IMR-90 (cell line): ENCODE measurements around the gene SLC39A11. TPM values are rescaled to one million over a fixed set of nuclear protein-coding genes. Genes with fewer than 3 reads are reported as not detected.

Source experiments
- ATAC-seq: fragments of 200-7000 bp; cut with Tn5 transposase; 2 replicates; pipeline ENCODE4 v1.9.1; 2020; ENCODE audit warnings: low read depth, mild to moderate bottlenecking, moderate library complexity
- BruUV-seq: library from RNA; stranded (reverse); fragments of 400-500 nt; replicated peaks from 2 replicates; lab custom pipeline; 2021; lab: Mats Ljungman, UMichigan
- CTCF ChIA-PET: fragments of 300-600 bp; formaldehyde crosslinking; extraction: SDS; loops from one replicate; lab custom pipeline; 2021; ENCODE audit warnings: antibody characterized with exemption; lab: Yijun Ruan, JAX
- POLR2A ChIA-PET: fragments of 300-600 bp; sonication (Branson Sonifier 250); formaldehyde crosslinking; loops from one replicate; lab custom pipeline; 2022; ENCODE audit warnings: antibody characterized with exemption; ENCODE audit not compliant: unreplicated experiment; lab: Charles Lee
- DNase-seq: peaks from one replicate; pipeline ENCODE4 v3.0.0; 2013
- H2AFZ ChIP-seq: replicated peaks from 2 replicates; pipeline ENCODE3; 2013; ENCODE audit warnings: low read length, mild to moderate bottlenecking; ENCODE audit not compliant: poor library complexity
- H2AK5ac ChIP-seq: 2 replicates; pipeline ENCODE4 v1.6.1; 2013; ENCODE audit warnings: low read depth, low read length, inconsistent platforms
- H2AK9ac ChIP-seq: replicated peaks from 2 replicates; pipeline ENCODE3; 2013; ENCODE audit warnings: mild to moderate bottlenecking, low read depth, low read length, moderate library complexity; ENCODE audit not compliant: poor library complexity
- H2BK120ac ChIP-seq: 2 replicates; pipeline ENCODE4 v1.6.1; 2013; ENCODE audit warnings: low read depth, low read length, inconsistent platforms
- H2BK15ac ChIP-seq: 3 replicates; pipeline ENCODE4 v1.6.1; 2013; ENCODE audit warnings: low read depth, low read length, inconsistent platforms
- H2BK20ac ChIP-seq: 2 replicates; pipeline ENCODE4 v1.6.1; 2013; ENCODE audit warnings: low read depth, mild to moderate bottlenecking, inconsistent platforms, low read length, moderate library complexity
- H2BK5ac ChIP-seq: 2 replicates; pipeline ENCODE4 v1.6.1; 2013; ENCODE audit warnings: mild to moderate bottlenecking, low read depth, low read length, inconsistent platforms; ENCODE audit not compliant: poor library complexity, severe bottlenecking
- H3K14ac ChIP-seq: replicated peaks from 2 replicates; pipeline ENCODE4 v1.6.1; 2013; ENCODE audit warnings: low read depth, low read length, inconsistent platforms
- H3K18ac ChIP-seq: 2 replicates; pipeline ENCODE4 v1.6.1; 2013; ENCODE audit warnings: low read depth, low read length, control low read depth
- H3K23ac ChIP-seq: 2 replicates; pipeline ENCODE4 v1.6.1; 2013; ENCODE audit warnings: low read depth, low read length, inconsistent platforms
- H3K27ac ChIP-seq: 2 replicates; pipeline ENCODE4 v1.5.1; 2013; ENCODE audit warnings: mild to moderate bottlenecking, control low read depth, low read length; ENCODE audit not compliant: insufficient read depth
- H3K27me3 ChIP-seq: 2 replicates; pipeline ENCODE4 v1.6.1; 2013; ENCODE audit warnings: low read length; ENCODE audit not compliant: control insufficient read depth, insufficient read depth
- H3K36me3 ChIP-seq: 2 replicates; pipeline ENCODE4 v1.6.1; 2013; ENCODE audit warnings: low read length, mixed read lengths; ENCODE audit not compliant: control insufficient read depth, insufficient read depth
- H3K4ac ChIP-seq: 2 replicates; pipeline ENCODE4 v1.6.1; 2013; ENCODE audit warnings: low read depth, low read length, inconsistent platforms
- H3K4me1 ChIP-seq: 2 replicates; pipeline ENCODE4 v1.6.1; 2013; ENCODE audit warnings: low read length, mixed read lengths; ENCODE audit not compliant: control insufficient read depth, insufficient read depth
- H3K4me2 ChIP-seq: 2 replicates; pipeline ENCODE4 v1.6.1; 2013; ENCODE audit warnings: low read depth, mild to moderate bottlenecking, control low read depth, low read length, moderate library complexity
- H3K4me3 ChIP-seq: 2 replicates; pipeline ENCODE4 v1.5.1; 2013; ENCODE audit warnings: low read depth, mild to moderate bottlenecking, control low read depth, low read length, moderate library complexity; ENCODE audit not compliant: insufficient read depth
- H3K56ac ChIP-seq: 2 replicates; pipeline ENCODE4 v1.6.1; 2013; ENCODE audit warnings: low read length, inconsistent platforms; ENCODE audit not compliant: insufficient read depth; ENCODE audit errors: extremely low read depth
- H3K79me1 ChIP-seq, 2 experiments: 2 replicates each; pipeline ENCODE4 v1.6.1; 2013; ENCODE audit warnings: low read length in 2 of 2, inconsistent platforms in 1 of 2, low read depth in 1 of 2
- H3K9ac ChIP-seq: 2 replicates; pipeline ENCODE4 v1.6.1; 2013; ENCODE audit warnings: low read depth, low read length, control low read depth
- H3K9me1 ChIP-seq: 2 replicates; pipeline ENCODE4 v1.6.1; 2013; ENCODE audit warnings: low read length, inconsistent platforms; ENCODE audit not compliant: insufficient read depth
- H3K9me3 ChIP-seq: 2 replicates; pipeline ENCODE4 v1.6.1; 2013; ENCODE audit warnings: low read length; ENCODE audit not compliant: control insufficient read depth, insufficient read depth
- H4K20me1 ChIP-seq: 2 replicates; pipeline ENCODE4 v1.6.1; 2013; ENCODE audit warnings: low read length, inconsistent platforms; ENCODE audit not compliant: insufficient read depth
- H4K5ac ChIP-seq: 2 replicates; pipeline ENCODE4 v1.6.1; 2013; ENCODE audit warnings: mild to moderate bottlenecking, low read depth, low read length, control low read depth
- H4K8ac ChIP-seq, 2 experiments: 2 replicates each; pipeline ENCODE4 v1.6.1; 2013; ENCODE audit warnings: low read depth in 2 of 2, low read length in 2 of 2, control low read depth in 1 of 2, inconsistent platforms in 1 of 2
- H4K91ac ChIP-seq: 2 replicates; pipeline ENCODE4 v1.6.1; 2013; ENCODE audit warnings: low read depth, low read length, inconsistent platforms; ENCODE audit not compliant: insufficient read depth
- CTCF ChIP-seq: conservative IDR thresholded peaks from 2 replicates; pipeline ENCODE4 v1.5.1; 2012; ENCODE audit warnings: mild to moderate bottlenecking, low read depth, low read length, improper control_type of control experiment
- MAFK ChIP-seq: IDR thresholded peaks from 2 replicates; pipeline ENCODE4 v1.6.1; 2012; ENCODE audit warnings: low read depth, low read length, improper control_type of control experiment
- WGBS, 2 experiments: methylation state at CpG; one replicate each; pipeline versions ENCODE4 v1.1.5 to v1.1.7; 2013; ENCODE audit warnings: missing lambda C conversion rate in 2 of 2; ENCODE audit not compliant: insufficient read length in 1 of 2; ENCODE audit errors: extremely low coverage in 2 of 2; 5-methylcytosine and 5-hydroxymethylcytosine counted together
- dilution Hi-C: fragments of 300-500 bp; cut with HindIII; formaldehyde crosslinking; loops from one replicate; pipeline ENCODE4 v1.14.3; 2018; ENCODE audit warnings: low sequenced_read_pairs; ENCODE audit not compliant: unreplicated experiment
- in situ Hi-C: fragments of 300-500 bp; cut with MboI; formaldehyde crosslinking; loops from 3 replicates; pipeline ENCODE4 v1.14.3; 2019; ENCODE audit warnings: low sequenced_read_pairs, inconsistent platforms, mixed read lengths
- intact Hi-C: fragments of 100-400 bp; cut with micrococcal nuclease; formaldehyde crosslinking; loops from 2 replicates; pipeline ENCODE4 v1.10.0; 2022
- polyA plus RNA-seq, 3 experiments: library from polyadenylated mRNA; depleted of rRNA; stranded (reverse); fragments of >200 nt; gene quantifications; 2 replicates each; pipeline ENCODE4 v1.2.3, GENCODE V29; 2012; ENCODE audit warnings: low replicate concordance in 1 of 3
- total RNA-seq: library from RNA; depleted of rRNA; stranded (reverse); fragments of >200 nt; gene quantifications from 2 replicates; pipeline ENCODE4 v1.2.3, GENCODE V29; 2012

Gene SLC39A11
- total and polyA plus RNA-seq, 2 of the 4 experiments (the other 2 are of a cell fraction) = 8.8 to 14.3 TPM

DNA sequence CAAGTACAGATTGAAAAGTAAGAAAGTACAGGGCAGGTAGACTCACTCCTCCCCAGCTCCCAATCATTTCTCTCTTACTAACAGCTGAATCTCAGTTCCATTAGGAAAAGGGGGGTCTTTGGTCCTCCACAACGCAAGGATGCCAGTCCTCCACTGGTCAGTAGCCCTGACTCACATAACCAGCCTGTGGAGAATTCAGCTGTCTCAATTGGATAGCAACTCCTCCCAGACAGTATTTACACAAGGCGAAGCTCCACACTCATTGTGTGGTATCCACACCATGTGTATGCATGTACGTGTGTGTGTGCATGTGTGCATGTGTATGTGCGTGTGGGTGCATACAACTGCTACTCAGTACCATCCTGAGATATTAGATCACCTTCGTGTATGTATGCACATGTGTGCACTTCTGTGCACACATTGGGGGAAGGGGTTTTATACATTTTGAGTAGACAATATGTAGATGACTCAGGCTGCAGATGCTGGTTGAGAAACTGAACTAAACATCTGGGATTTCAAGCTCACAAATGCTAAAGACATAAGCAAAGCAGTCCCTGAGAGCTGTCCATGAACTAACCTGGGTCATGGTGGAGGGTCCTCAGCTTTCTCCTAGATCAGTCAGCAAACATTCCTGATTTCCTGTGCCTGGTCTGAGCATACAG is 240.1 kb downstream of the SLC39A11 start:
- Histone ChIP-seq H2BK20ac (no peak overlapping the region), H4K91ac (no peak overlapping the region), H2BK15ac (no peak overlapping the region), H3K18ac (no peak overlapping the region), H3K27me3 (no peaks in the 10 kb centered on the region), H2AK9ac (no peak overlapping the region), H3K56ac (no peak overlapping the region), H4K8ac (no peak overlapping the region), H2AFZ (no peak overlapping the region), H3K23ac (no peak overlapping the region), H3K4me1 (peaks cover 3% of the 10 kb centered on the region; the same call in 1 of the 2 replicates), H3K9me3 (no peaks in the 10 kb centered on the region), H3K4me3 (no peak overlapping the region), H3K27ac (no peak overlapping the region), H4K5ac (no peak overlapping the region), H3K14ac (no peak overlapping the region), H3K9me1 (peaks cover 4% of the 10 kb centered on the region; the same call in 1 of the 2 replicates), H3K4me2 (no peak overlapping the region), H2AK5ac (no peak overlapping the region), H3K36me3 (no peaks in the 10 kb centered on the region), H3K4ac (no peak overlapping the region), H2BK5ac (no peak overlapping the region), H3K9ac (no peak overlapping the region), H3K79me1 (no peaks in the 10 kb centered on the region), H2BK120ac (no peak overlapping the region), H4K20me1 (no peaks in the 10 kb centered on the region)
- intact Hi-C loops = no loop called here
- ChIA-PET POLR2A (no interaction called here), CTCF (interaction anchor here (0.6 kb wide), 2 partner anchors 20 to 1115 kb away, joined by 3 to 5 read pairs; no protein-coding TSS in a partner anchor)
- TF ChIP-seq CTCF (no peak), MAFK (no peak)
- in situ Hi-C loops = no loop called here
- no CpG with 5 or more reads among the region's 5 CpGs for WGBS, 2 experiments
- no TSS peak for BruUV-seq
- dilution Hi-C loops = no loop called here
- DNase-seq = peak; percentile 64
- ATAC-seq = peak; percentile 66
